Activated gamma-delta T cell treated with anti-CD3 and anti-CD28 coated beads, Interleukin-2, amount 50 U/mL, for 16 hours (primary cell): Measurements from ENCODE around the gene MBD3L3.
"Not testable (repeated sequence)": the region's sequence is repeated elsewhere in the genome, so short reads cannot be mapped to it uniquely, and the experiment has no call there.

Source experiments
- DNase-seq: peaks from one replicate; pipeline ENCODE4 v3.0.0-alpha.2; 2020; ENCODE audit warnings: low read depth

MBD3L3 gene

GRCh38 chr19:7063339-7063738 is 4.9 kb upstream of the MBD3L3 start:
- no peak for DNase-seq

GRCh38 chr19:7059977-7060376 is 1.5 kb upstream of the MBD3L3 start:
- not testable (repeated sequence) for DNase-seq

GRCh38 chr19:7056371-7056770 is 2.1 kb downstream of the MBD3L3 start:
- not testable (repeated sequence) for DNase-seq

GRCh38 chr19:7055679-7056078 is 2.8 kb downstream of the MBD3L3 start:
- DNase-seq: not testable (repeated sequence)

GRCh38 chr19:7054635-7055368 is 3.7 kb downstream of the MBD3L3 start:
- DNase-seq: not testable (repeated sequence)

- not testable (repeated sequence) for DNase-seq
Measured at GRCh38 chr19:7052896-7053295, 5.6 kb downstream of the MBD3L3 start.

- not testable (repeated sequence) for DNase-seq
Measured at GRCh38 chr19:7051421-7051820, 7.1 kb downstream of the MBD3L3 start.

GRCh38 chr19:7049021-7049420 is 9.5 kb downstream of the MBD3L3 start, which contains the start of gene MBD3L2:
MBD3L2 (plus strand) TSS chr19:7049321; CDS start chr19:7049374, 53 bp downstream.
- not testable (repeated sequence) for DNase-seq

- DNase-seq: not testable (repeated sequence)
Measured at GRCh38 chr19:7041563-7041962, 16.9 kb downstream of the MBD3L3 start.

GRCh38 chr19:7040079-7040478 is 18.4 kb downstream of the MBD3L3 start, which contains the start of gene MBD3L4:
MBD3L4 (minus strand) TSS chr19:7040179; CDS start chr19:7040144, 35 bp downstream.
- DNase-seq: not testable (repeated sequence)

- not testable (repeated sequence) for DNase-seq
Measured at GRCh38 chr19:7030278-7030677, 28.2 kb downstream of the MBD3L3 start, which contains the start of gene MBD3L5. MBD3L5 (plus strand) TSS chr19:7030578; CDS start chr19:7030612, 34 bp downstream.

- not testable (repeated sequence) for DNase-seq
Measured at GRCh38 chr19:7028790-7029189, 29.7 kb downstream of the MBD3L3 start.

GRCh38 chr19:7021331-7021730 is 37.1 kb downstream of the MBD3L3 start, which contains the start of gene MBD3L2B:
MBD3L2B (minus strand) TSS chr19:7021431; CDS start chr19:7021397, 34 bp downstream.
- not testable (repeated sequence) for DNase-seq

GRCh38 chr19:7018828-7019227 is 39.6 kb downstream of the MBD3L3 start:
- DNase-seq: no peak

GRCh38 chr19:7013678-7014077 is 44.8 kb downstream of the MBD3L3 start:
- DNase-seq: no peak

- DNase-seq: no peak
Measured at GRCh38 chr19:7010722-7011593, 47.5 kb downstream of the MBD3L3 start.

- DNase-seq: no peak
Measured at GRCh38 chr19:7007859-7008258, 50.6 kb downstream of the MBD3L3 start.
